SK-N-SH (cell line): ENCODE data around the gene RPL19.

Experiments used
- CTCF ChIP-seq: fragments of 200-600 bp; sonication (generic); IDR thresholded peaks from 2 replicates; pipeline ENCODE4 v1.6.1; 2017; ENCODE audit warnings: antibody characterized with exemption, mild to moderate bottlenecking, moderate library complexity
- ELF1 ChIP-seq: IDR thresholded peaks from 2 replicates; pipeline ENCODE4 v1.4.0; 2012
- FOSL2 ChIP-seq: IDR thresholded peaks from 2 replicates; pipeline ENCODE4 v1.4.0; 2012; ENCODE audit warnings: low read depth, mild to moderate bottlenecking, moderate library complexity, borderline replicate concordance
- IRF3 ChIP-seq: fragments of 150-350 bp; IDR thresholded peaks from 2 replicates; pipeline ENCODE4 v1.6.1; 2016; ENCODE audit warnings: mild to moderate bottlenecking, low read depth, low read length
- MAX ChIP-seq: IDR thresholded peaks from 2 replicates; pipeline ENCODE4 v1.4.0; 2012; ENCODE audit warnings: low read depth
- NFIC ChIP-seq: IDR thresholded peaks from 2 replicates; pipeline ENCODE4 v1.4.0; 2012; ENCODE audit warnings: borderline replicate concordance
- NRF1 ChIP-seq: IDR thresholded peaks from 2 replicates; pipeline ENCODE4 v1.6.1; 2012; ENCODE audit warnings: low read depth, mild to moderate bottlenecking, low read length
- PBX3 ChIP-seq: IDR thresholded peaks from 2 replicates; pipeline ENCODE4; 2012
- REST ChIP-seq: IDR thresholded peaks from 2 replicates; pipeline ENCODE4 v1.6.1; 2012; ENCODE audit warnings: mild to moderate bottlenecking, low read depth, low read length, moderate library complexity
- RXRA ChIP-seq: IDR thresholded peaks from 2 replicates; pipeline ENCODE4 v1.4.0; 2012; ENCODE audit warnings: low read depth, mild to moderate bottlenecking, borderline replicate concordance
- TAF1 ChIP-seq: IDR thresholded peaks from 2 replicates; pipeline ENCODE4 v1.6.1; 2012; ENCODE audit warnings: low read depth, mild to moderate bottlenecking, low read length, moderate library complexity, borderline replicate concordance
- YY1 ChIP-seq: IDR thresholded peaks from 2 replicates; pipeline ENCODE4 v1.4.0; 2012; ENCODE audit warnings: low read depth, mild to moderate bottlenecking
- ZBTB33 ChIP-seq: IDR thresholded peaks from 2 replicates; pipeline ENCODE4 v1.4.0; 2012; ENCODE audit warnings: low read depth, borderline replicate concordance

- TF ChIP-seq CTCF, result no peak
- no peak for TF ChIP-seq TAF1
- no peak for TF ChIP-seq IRF3
- TF ChIP-seq REST, result no peak
- TF ChIP-seq MAX, result no peak
- no peak for TF ChIP-seq YY1
- peak; percentile 16; the same call in 1 of the 2 replicates for TF ChIP-seq FOSL2
- TF ChIP-seq ZBTB33, result no peak
- TF ChIP-seq NFIC, result no peak
- TF ChIP-seq ELF1, result no peak
- TF ChIP-seq NRF1, result no peak
- TF ChIP-seq PBX3, result no peak
- no peak for TF ChIP-seq RXRA
Measured at GRCh38 chr17:39229274-39229913, 29.3 kb downstream of the RPL19 start.
